GM12874 (cell line): ENCODE data around the gene CERS6.

Experiments used
- CTCF ChIP-seq: IDR thresholded peaks from 2 replicates; pipeline ENCODE4 v1.5.1; 2011; ENCODE audit warnings: low read depth, mild to moderate bottlenecking, control low read depth, low read length, moderate library complexity; ENCODE audit not compliant: insufficient read depth

Gene CERS6

GRCh38 chr2:168515502-168515901 lies 59.4 kb downstream of the CERS6 start:
- no peak for TF ChIP-seq CTCF

- no peak for TF ChIP-seq CTCF
These were observed 61.7 kb downstream of the CERS6 start for GRCh38 chr2:168517816-168518215.

- TF ChIP-seq CTCF = no peak
These were observed 62.5 kb downstream of the CERS6 start for GRCh38 chr2:168518555-168519066.

GRCh38 chr2:168519534-168520308 lies 63.6 kb downstream of the CERS6 start:
- TF ChIP-seq CTCF = no peak

GRCh38 chr2:168521053-168521741 lies 65.1 kb downstream of the CERS6 start:
- no peak for TF ChIP-seq CTCF

GRCh38 chr2:168522446-168522845 lies 66.4 kb downstream of the CERS6 start:
- no peak for TF ChIP-seq CTCF

- no peak for TF ChIP-seq CTCF
These were observed 67.9 kb downstream of the CERS6 start for GRCh38 chr2:168524005-168524404.
